Right lobe of liver (tissue), 6 donors: ENCODE data around the gene CD74. TPM values are rescaled to one million over a fixed set of nuclear protein-coding genes. Genes with fewer than 3 reads are reported as not detected.

Experiments used
- ATAC-seq, 4 donors: fragments of 200-7000 bp; cut with Tn5 transposase; one replicate each; pipeline ENCODE4 v1.9.1; 2020; ENCODE audit warnings: mild to moderate bottlenecking in 4 of 4, moderate library complexity in 4 of 4
- DNase-seq, 3 donors: peaks; one replicate each; pipeline ENCODE4 v3.0.0-alpha.2; 2020
- H3K27ac ChIP-seq, 3 donors: fragments of 200-600 bp; one replicate each; pipeline ENCODE4 v1.8.0; 2022
- H3K27me3 ChIP-seq, 2 donors: fragments of 200-600 bp; one replicate each; pipeline ENCODE4 v1.8.0; 2022
- H3K36me3 ChIP-seq, 4 donors: fragments of 200-600 bp; sonication (generic) in 1 of 4; one replicate each; pipeline versions ENCODE4 v1.5.1 to v1.8.0; 2017 to 2022; ENCODE audit warnings: control low read depth in 1 of 4
- H3K4me1 ChIP-seq, 4 donors: fragments of 200-600 bp; sonication (generic) in 1 of 4; one replicate each; pipeline versions ENCODE4 v1.5.1 to v1.8.0; 2017 to 2022; ENCODE audit warnings: control low read depth in 1 of 4
- H3K4me3 ChIP-seq, 3 donors: fragments of 200-600 bp; one replicate each; pipeline ENCODE4 v1.8.0; 2022
- H3K9me3 ChIP-seq, 4 donors: fragments of 200-600 bp; sonication (generic) in 1 of 4; one replicate each; pipeline versions ENCODE4 v1.5.1 to v1.8.0; 2017 to 2022; ENCODE audit warnings: control low read depth in 1 of 4
- CTCF ChIP-seq, 4 donors: fragments of 200-600 bp in 3 of 4; fragments of 450-650 bp in 1 of 4; IDR thresholded peaks; one replicate each; pipeline versions ENCODE4 v1.5.1 to v1.8.0; 2016 to 2022; ENCODE audit warnings: antibody characterized with exemption in 4 of 4, mild to moderate bottlenecking in 2 of 4
- POLR2A ChIP-seq: fragments of 450-650 bp; IDR thresholded peaks from one replicate; pipeline ENCODE4 v1.6.1; 2017; ENCODE audit warnings: antibody characterized with exemption, mild to moderate bottlenecking
- WGBS: methylation state at CpG from one replicate; pipeline ENCODE4 v1.1.6; 2018; ENCODE audit warnings: low coverage, low lambda C conversion rate; ENCODE audit not compliant: insufficient coverage; ENCODE audit errors: missing lambda C conversion rate; 5-methylcytosine and 5-hydroxymethylcytosine counted together
- intact Hi-C, 2 donors: fragments of 100-400 bp; cut with DNase I; formaldehyde crosslinking; loops; one replicate each; pipeline versions ENCODE4 v1.11.2 to v1.14.1; 2022
- total RNA-seq, 6 experiments: library from RNA; depleted of rRNA in 2 of 6; stranded (reverse); fragments of >200 nt in 2 of 6; fragmentation: NEBNext Ultra II Directional in 3 of 6; extraction: Animal tissue kit (Norgen Biotek cat#: 25700) in 3 of 6; gene quantifications; one replicate each; pipeline versions ENCODE4 v1.1.0 to v1.2.4, GENCODE V29; 2016 to 2023
- donor health status: DM: no; HTN: yes; CAD: no.
- donor health status: DM: no; HTN: no; CAD: no.
- donor health status: DM: no; HTN: no; CAD: no.
- donor health status: DM: no; HTN: yes; CAD: no.
- donor health status: DM: no; HTN: yes; CAD: no.

CD74 gene
- total RNA-seq, 6 experiments from 2014 or later, result 68.4 to 549 (median 211) TPM

GRCh38 chr5:150402901-150403342, 9.8 kb downstream of the CD74 start:
- Histone ChIP-seq H3K9me3 (no peaks in the 10 kb centered on the region), H3K4me1 (no peaks in the 10 kb centered on the region), H3K4me3 (no peak overlapping the region), H3K27me3 (no peaks in the 10 kb centered on the region), H3K27ac (no peak overlapping the region), H3K36me3 (peaks cover 0 to 27% (median 2%) of the 10 kb centered on the region in 4 donors)
- intact Hi-C loops, result no loop called here
- no peak for TF ChIP-seq POLR2A
- DNase-seq (peak in 1 of 3 donors; percentile 56), ATAC-seq (no peak)
- WGBS, result 93% methylated on average over 2 of the region's 12 CpGs

DNA sequence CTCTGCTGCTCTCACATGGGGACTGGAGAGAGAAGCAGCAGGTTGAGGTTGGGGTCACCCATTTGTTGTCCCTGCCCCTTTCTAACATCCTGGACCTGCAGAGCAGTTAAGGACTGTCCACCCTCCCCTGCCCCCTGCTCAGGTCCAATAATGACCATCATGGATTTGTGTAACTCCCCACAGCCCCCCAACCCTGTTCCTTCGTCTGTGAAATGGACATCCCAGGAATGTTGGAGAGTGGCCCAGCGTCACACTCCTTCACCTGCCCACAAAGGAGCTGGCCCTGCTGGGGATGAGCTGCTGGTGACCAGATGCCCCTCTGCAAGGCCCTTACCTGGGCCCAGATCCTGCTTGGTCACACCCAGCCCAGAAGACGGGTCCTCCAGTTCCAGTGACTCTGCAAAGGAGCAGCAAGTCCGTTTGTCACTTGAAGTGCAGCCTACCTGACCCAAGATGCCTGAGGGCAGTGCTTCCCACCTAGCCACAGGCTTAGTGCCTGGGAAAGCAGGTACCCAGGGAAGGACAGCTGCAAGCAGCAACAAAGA, 10.4 kb downstream of the CD74 start:
- ATAC-seq, result no peak
- Histone ChIP-seq H3K27me3 (no peaks in the 10 kb centered on the region), H3K27ac (no peak overlapping the region), H3K36me3 (peaks cover 0 to 27% (median 2%) of the 10 kb centered on the region in 4 donors), H3K4me3 (no peak overlapping the region), H3K4me1 (no peaks in the 10 kb centered on the region), H3K9me3 (no peaks in the 10 kb centered on the region)
- intact Hi-C loops, result no loop called here
- WGBS, result 94% methylated on average over 4 of the region's 4 CpGs
- peak in 1 of 3 donors; percentile 20 for DNase-seq
- TF ChIP-seq CTCF (IDR thresholded peaks at IDR 0.05), result no peak

DNA sequence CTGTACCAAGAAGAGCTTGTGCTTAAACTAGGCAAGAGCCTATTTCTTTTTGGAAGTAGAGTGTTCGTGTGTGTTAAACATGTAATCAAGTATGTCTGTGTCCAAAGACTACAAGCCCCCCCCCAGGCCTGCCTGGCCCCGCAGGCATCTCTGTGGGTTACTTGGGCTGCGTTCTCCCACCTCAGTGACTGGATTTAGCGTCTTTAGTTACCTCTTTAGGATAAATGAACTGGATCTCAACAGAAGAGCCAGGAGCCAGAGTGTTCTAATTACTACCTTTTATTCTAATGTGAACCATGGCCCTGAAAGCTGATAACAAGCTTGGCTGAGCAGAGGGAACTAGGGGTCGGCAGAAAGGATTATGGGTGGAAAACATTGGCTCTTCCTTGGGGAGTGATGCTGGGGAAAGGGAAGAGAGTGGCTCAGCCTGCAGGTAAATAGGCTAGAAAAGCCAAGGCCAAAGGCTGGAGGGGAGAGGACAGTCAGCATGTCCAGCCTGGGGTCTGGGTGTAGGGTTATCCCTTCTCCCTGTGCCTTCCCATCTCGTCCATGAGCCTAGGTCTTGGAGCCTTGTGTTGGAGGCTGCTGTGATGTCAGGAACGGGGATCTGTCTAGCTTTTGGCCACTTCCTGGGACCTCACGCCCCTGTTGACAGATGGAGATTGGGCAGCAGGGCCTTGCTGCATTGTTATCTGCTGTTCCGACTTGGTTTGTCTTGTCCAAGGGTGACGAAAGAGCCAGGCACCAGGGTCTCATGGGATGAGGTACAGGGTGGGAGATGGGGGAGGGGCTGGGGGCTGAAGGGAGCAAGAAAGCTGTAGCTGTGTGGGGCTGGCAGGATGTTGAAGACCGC, 11.1 kb downstream of the CD74 start:
- 87% methylated on average over 9 of the region's 11 CpGs for whole genome bisulfite sequencing
- Histone ChIP-seq H3K4me3 (no peak overlapping the region), H3K27ac (no peak overlapping the region), H3K27me3 (no peaks in the 10 kb centered on the region), H3K36me3 (peaks cover 0 to 27% (median 2%) of the 10 kb centered on the region in 4 donors), H3K9me3 (no peaks in the 10 kb centered on the region), H3K4me1 (no peaks in the 10 kb centered on the region)
- peak in 1 of 3 donors; percentile 21 for DNase-seq
- ATAC-seq, result no peak
- TF ChIP-seq CTCF (IDR thresholded peaks at IDR 0.05), result no peak
- TF ChIP-seq POLR2A, result no peak
- intact Hi-C loops, result no loop called here

GRCh38 chr5:150401076-150401375, 11.7 kb downstream of the CD74 start:
- 62% methylated on average over 2 of the region's 3 CpGs for WGBS
- no peak for TF ChIP-seq CTCF (IDR thresholded peaks at IDR 0.05)
- TF ChIP-seq POLR2A, result no peak
- intact Hi-C loops, result no loop called here
- H3K4me1 ChIP-seq, result no peaks in the 10 kb centered on the region
- H3K4me3 ChIP-seq, result no peak overlapping the region
- DNase-seq (peak in 1 of 3 donors; percentile 10), ATAC-seq (no peak)
- no peaks in the 10 kb centered on the region for H3K27me3 ChIP-seq
- H3K9me3 ChIP-seq, result no peaks in the 10 kb centered on the region
- H3K27ac ChIP-seq, result no peak overlapping the region
- H3K36me3 ChIP-seq, result peaks cover 0 to 23% (median 4%) of the 10 kb centered on the region in 4 donors
